Effector CD4-positive, alpha-beta T cell (primary cell): ENCODE data around the gene AKR1C4. TPM values are rescaled to one million over a fixed set of nuclear protein-coding genes. Genes with fewer than 3 reads are reported as not detected.
"Not testable (repeated sequence)": the region's sequence is repeated elsewhere in the genome, so short reads cannot be mapped to it uniquely, and the experiment has no call there.

Experiments used
- DNase-seq: peaks from one replicate; pipeline ENCODE4 v3.0.0-alpha.2; 2020
- total RNA-seq: gene quantifications from one replicate; lab custom pipeline; 2026; lab: John Stamatoyannopoulos, UW

The AKR1C4 gene
- total RNA-seq: not detected

DNA sequence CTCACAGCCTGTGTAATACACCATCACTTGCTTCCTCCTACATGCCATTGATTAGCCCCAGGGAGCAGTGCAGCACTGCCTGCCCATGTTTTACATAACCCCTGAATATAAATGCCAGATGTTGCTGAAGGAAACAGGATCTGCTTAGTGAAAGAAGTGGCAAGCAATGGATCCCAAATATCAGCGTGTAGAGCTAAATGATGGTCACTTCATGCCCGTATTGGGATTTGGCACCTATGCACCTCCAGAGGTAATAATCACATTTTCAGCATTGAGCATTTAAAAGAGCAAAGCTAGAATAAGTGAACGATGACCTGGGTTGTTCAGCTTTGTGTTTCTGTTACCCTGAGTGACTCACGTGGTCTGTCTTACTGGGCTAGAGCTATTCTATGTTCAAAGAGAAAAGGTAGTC lies at the start of gene AKR1C4:
AKR1C4 (plus strand) TSS at position 136 of the 412 bp plus-strand sequence; CDS start at position 167, 31 bp downstream.
- no peak for DNase-seq

DNA sequence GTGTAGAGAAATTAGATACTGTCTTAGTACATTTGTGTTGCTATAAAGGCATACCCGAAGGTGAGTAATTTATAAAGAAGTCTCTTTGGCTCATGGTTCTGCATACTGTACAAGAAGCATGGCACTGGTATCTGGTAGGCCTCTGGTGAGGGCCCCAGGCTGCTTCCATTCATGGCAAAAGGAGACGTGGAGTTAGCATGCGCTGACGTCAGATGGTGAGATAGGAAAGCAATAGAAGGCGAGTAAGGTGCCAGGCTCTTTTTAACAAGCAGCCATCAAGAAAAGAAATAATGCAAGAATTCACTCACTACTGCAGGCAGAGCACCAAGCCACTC lies 49.8 kb upstream of the AKR1C4 start:
- no peak for DNase-seq

DNA sequence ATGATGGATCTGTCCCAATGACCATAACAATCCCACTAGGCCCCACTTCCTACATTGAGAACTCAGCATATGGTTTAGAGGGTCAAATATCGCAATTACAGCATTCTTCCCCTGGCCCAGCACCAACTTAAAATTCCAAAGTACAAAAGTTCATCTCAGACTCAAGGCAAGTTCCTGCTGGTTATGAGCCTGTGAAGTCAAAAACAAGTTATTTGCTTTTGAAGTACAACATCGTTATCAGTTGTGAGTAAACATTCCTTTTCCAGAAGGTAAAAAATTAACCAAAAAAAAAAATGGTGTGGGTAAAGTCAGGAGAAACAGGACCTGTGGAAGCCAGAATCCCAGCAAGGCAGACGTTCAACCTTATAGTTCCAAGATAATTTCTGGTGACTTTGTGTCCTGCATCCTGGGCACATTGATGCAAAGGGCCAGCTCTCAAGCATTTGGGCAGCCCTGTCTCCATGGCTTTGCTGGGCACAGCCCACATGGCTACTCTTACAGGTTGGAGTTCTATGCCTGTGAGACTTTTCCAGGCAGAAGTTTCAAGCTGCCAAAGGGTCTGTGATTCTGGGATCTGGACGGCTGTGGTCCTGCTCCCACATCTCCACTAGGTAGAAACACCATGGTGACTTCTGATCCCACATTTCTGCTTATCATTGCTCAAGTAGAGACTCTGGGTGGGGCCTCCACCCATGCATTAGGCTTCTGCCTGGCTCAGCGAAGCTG lies 49.2 kb upstream of the AKR1C4 start:
- DNase-seq: no peak

DNA sequence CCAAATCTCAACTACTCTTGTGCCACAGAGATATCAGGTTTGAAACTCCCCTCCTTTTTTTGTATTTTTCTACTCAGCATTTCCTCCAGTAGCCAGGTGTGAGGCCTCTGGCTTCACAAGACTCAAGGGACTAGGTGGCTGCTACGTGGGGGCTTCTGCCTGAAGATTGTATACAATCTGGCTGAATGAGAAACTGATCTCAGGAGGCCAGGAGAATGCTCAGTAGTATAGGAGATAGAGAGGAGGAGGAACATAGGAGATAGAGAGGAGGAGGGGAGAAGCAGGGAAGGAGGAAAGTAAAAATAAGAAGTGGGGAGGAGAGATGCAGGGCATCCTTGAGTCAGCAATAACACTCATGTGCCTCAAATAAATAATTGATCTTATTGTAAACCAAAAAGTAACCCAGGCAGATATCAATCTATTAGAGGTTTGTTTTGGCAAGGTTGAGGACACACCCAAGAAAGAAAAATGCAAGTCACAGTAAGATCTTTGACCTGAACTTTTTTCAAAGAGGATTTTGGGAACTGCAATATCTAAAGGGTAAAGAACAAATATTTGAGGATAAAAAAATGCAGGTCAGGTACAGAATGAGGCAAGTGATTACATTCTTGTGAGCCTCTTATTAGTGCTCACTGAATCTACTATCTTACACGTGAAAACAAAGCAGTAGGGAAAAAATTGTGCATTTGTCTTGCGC lies 48.5 kb upstream of the AKR1C4 start:
- no peak for DNase-seq

DNA sequence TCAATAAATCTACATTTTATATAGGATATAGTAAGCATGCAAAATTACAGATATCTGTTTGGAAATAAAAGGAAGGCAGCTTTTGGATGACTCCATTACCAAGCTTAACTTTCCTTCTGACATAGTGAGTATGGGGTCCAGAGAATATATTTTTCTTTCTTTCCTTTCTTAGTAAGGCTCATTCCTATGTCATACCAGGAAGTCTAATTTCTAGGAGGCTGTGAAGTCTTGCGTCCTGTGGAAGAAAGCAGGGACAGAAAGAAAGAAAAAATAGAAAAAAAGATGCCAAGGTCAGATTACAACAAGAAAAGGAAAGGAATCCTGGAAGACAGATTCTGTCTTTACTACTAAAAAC lies 48.0 kb upstream of the AKR1C4 start:
- DNase-seq: no peak

DNA sequence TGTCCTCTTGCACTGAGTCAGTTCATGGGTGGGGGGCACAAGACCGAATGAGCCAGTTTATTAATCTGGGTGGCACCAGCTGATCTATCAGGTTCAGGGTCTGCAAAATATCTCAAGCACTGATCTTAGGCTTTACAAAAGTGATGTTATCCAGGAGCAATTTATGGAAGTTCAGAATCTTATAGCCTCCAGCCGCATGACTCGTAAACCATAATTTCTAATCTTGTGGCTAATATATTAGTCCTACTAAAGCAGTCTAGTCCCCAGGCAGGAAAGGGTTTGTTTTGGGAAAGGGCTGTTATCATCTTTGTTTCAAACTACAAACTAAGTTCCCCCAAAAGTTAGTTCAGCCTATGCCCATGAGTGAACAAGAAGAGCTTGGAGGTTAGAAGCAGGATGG lies 45.6 kb upstream of the AKR1C4 start:
- DNase-seq: no peak

DNA sequence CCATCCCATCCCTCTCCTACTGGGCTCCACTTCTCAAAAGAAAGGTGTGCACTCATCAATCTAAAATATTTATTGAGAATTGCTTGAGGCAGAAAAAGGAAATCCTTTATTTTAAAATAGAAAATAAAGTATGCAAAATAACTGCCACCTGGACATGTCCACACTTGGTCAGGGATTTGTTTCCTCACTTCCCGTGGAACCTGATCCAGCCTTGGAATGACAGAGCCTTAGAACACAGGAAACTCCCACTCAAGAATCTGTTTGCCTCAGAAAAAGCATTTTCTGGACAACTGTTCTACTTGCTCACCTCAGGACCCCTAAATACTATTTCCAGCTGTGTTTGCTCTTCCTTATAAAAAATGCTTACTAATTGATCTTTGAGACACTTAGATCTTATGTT lies 40.7 kb upstream of the AKR1C4 start:
- no peak for DNase-seq

DNA sequence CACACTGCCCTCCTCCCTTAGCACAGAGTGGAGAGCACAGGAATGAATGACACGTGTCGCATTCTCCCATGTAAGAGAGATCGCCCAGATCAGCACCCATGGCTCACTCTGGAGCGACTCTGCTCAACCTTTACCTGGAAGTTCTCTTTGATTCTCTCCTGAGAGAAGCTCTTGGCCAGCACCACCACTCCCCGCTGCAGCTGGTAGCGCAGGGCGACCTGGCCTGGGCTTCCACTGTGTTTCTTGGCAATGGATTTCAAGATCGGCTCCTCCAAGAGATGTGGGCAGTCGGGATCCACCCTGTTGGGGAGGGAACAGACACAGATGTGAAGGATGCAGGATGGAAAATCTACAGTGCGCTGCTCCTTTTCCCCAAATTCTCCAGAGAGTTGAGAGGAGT lies 39.1 kb upstream of the AKR1C4 start:
- no peak for DNase-seq

DNA sequence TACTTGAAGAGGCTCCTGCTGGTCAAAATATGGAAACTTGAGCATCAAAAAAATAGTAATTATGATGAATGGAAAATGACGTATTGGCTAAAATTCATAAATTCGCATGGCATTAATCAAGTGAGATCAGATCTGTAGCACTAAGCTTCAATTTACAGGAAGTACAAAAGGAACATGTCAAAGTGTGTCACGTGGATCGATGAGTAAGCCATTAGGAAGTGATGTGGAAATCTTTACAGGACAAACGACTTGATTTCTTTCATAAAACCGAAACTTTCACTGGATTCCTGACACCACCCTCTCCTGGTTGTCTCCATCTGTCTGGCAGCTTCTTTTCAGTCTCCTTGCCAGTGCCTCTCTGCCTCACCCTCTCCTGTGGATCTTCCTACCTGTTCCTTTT lies 37.5 kb upstream of the AKR1C4 start:
- DNase-seq: no peak

DNA sequence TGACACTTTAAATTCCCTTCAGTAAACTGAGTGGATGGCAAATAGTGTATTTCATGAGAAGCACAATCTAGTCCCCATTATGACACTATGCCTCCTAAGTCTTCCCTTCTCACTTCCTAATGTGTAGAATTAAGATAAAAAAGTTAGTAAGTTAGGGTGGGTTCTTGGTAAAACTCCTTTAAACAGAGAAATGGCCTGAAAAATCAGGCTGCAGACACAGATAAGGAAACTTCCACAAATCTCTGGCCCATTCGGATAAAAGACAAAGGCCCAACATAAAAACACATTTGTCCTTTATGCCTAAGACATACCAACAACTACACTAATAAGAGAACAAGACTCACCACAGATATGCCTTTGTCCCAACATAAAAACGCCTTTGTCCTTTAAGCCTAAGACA lies 33.1 kb upstream of the AKR1C4 start:
- DNase-seq: no peak

DNA sequence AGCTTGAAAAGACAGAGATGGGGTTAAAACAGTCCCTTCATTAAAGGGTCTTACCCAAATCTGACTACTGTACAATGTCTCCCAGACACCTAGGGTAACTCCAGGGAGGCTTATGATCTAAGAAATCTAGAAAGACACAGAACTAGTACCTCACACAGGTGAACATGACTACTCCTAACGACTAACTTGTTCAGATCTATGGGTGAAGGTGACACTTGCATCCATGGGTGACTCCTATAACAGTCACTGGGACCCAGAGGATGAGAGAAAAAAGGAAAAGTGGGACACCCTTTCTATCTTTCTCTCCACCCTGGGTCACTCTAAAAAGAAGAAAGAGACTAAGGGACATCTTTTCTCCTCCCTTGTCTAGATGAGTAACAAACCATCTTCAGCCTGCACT lies 30.9 kb upstream of the AKR1C4 start:
- no peak for DNase-seq

DNA sequence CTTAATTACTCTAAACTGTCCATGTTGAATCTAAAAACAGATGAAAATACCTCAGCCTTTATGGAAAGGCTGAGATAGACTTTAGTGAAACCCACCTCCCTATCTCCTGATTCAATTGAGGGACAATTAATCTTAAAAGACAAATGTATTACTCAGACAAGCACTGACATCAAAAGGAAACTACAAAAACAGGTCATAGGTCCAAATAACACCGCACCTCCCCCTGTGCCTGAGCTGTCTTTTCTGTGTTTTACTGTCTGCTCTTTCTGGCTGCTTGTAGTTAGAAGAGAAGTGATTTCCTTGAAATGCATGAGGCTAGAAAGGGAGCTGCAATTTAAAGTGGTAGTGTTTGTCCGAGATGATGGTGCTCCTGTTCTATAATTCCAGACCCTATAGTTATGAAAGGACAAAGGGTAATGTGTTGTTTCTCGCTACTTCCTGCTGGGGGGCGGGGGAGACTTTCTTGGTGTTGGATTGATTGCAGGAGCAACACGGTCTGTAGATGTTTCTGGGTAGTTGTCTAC lies 27.7 kb upstream of the AKR1C4 start:
- no peak for DNase-seq

DNA sequence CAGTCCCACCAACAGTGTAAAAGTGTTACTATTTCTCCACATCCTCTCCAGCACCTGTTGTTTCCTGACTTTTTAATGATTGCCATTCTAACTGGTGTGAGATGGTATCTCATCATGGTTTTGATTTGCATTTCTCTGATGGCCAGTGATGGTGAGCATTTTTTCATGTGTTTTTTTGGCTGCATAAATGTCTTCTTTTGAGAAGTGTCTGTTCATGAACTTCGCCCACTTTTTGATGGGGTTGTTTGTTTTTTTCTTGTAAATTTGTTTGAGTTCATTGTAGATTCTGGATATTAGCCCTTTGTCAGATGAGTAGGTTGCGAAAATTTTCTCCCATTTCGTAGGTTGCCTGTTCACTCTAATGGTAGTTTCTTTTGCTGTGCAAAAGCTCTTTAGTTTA lies 21.1 kb upstream of the AKR1C4 start:
- DNase-seq: not testable (repeated sequence)

DNA sequence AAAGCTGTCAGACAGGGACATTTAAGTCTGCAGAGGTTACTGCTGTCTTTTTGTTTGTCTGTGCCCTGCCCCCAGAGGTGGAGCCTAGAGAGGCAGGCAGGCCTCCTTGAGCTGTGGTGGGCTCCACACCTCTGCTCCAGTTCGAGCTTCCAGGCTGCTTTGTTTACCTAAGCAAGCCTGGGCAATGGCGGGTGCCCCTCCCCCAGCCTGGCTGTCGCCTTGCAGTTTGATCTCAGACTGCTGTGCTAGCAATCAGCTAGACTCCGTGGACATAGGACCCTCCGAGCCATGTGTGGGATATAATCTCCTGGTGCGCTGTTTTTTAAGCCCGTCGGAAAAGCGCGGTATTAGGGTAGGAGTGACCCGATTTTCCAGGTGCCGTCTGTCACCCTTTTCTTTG lies 16.1 kb upstream of the AKR1C4 start:
- DNase-seq: not testable (repeated sequence)

DNA sequence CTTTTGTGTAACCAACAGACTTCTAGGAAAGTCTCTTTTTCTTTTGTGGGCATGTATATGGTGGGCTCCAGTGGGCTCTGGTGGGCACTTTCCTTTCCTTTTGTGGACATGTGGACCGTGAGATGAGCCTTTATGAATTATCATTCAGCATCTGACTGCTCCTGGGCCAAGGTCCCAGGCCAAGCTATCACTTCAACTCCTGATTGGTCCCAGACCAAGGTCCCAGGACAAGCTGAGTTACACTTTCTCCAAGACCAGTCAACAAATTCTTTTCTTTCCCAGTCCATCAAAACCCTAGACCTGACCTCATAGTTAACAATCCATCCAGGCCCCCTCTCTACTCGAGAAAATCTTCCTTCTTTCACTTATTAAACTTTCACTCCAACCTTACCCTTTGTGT lies 12.7 kb upstream of the AKR1C4 start:
- DNase-seq: no peak

DNA sequence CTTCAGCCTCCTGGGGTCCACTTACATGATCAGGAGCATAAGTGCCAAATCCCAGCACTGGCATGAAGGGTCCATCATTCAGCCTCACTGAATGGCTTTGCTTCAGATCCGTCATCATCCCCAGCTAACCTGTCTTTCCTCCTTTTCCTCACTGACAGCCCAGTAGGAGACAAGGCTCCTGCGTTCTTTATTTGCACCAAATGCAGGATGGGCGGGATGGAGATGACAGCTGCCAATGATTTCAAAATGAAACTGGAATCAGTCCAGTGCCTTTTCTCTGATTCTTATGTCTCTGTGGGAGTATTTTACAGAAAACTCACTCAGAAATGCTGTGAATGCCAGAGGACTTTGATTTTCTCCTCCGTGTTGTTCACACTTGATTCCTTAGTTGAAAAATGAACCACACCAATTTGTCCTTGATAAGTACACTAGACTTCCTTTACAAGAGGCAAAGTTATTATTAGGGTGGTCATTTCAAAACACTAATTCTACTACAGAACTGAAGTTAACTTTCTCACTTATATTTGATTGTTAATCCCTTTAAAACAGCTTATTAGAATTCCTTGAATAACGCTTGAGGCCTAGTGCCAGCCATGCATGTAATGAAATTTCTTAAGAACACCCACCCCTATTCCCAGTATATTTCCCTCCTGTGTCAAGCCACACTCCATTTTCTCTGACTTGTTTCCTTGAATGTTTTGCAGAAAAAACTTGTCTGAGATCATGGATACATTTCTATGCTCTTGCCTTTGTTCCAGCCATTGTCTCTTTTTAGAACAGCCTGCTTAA lies 11.5 kb upstream of the AKR1C4 start, which contains the start of gene AKR1C8:
AKR1C8 (minus strand) TSS at position 164 of the 789 bp plus-strand sequence; CDS start at position 118, 46 bp downstream.
- no peak for DNase-seq

DNA sequence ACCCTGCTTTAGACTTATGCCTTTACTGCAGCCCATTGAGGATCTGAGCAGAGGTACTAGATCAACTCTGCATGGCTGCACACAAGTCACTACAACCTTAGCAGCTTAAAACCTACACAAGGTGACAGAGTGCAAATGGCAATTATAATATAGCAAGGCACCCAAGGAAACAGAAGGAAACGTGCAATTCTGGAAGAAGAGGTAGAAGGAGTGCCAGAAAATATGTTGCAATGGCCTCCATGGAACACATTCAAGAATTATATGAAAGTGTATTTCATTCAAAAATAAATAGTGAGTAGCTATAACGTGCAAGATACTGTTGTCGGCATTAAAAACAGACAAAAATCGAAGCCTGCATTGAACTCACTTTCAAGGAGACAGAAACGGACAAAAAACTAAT lies 8.8 kb upstream of the AKR1C4 start:
- DNase-seq: no peak

DNA sequence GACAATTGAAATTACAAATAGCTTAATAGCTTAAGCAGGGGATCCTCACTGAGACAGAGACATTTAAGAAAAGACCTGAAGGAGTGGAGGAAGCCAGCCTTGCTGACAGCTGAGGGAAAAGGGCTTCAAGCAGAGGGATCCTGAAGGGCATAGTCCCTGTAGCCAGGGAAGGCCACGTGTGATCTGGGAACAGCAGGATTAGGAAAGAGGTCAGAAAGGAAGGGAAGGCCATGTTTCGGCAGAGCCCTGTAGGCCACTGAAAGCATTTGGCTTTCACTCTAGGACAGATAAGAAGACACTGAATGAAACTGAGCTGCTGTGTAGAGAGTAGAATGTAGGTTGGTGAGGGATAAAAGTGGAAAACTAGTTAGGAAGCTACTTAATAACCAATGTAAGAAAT lies 8.3 kb upstream of the AKR1C4 start:
- no peak for DNase-seq

DNA sequence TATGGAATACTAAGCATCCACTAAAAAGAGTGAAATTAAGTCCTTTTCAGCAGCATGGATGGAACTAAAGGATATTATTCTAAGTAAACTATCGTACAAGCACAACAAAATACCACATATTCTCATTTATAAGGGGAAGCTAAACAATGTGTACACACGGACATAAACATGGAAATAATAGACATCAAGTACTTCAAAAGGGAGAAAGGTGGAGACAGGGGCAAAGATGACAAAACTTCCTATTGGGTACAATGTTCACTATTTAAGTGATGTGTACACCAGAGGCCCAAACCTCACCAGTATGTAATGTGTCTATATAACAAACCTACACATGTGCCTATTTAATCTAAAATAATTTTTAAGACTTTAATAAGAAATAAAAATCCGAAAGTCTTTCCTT lies 2.2 kb upstream of the AKR1C4 start:
- no peak for DNase-seq

DNA sequence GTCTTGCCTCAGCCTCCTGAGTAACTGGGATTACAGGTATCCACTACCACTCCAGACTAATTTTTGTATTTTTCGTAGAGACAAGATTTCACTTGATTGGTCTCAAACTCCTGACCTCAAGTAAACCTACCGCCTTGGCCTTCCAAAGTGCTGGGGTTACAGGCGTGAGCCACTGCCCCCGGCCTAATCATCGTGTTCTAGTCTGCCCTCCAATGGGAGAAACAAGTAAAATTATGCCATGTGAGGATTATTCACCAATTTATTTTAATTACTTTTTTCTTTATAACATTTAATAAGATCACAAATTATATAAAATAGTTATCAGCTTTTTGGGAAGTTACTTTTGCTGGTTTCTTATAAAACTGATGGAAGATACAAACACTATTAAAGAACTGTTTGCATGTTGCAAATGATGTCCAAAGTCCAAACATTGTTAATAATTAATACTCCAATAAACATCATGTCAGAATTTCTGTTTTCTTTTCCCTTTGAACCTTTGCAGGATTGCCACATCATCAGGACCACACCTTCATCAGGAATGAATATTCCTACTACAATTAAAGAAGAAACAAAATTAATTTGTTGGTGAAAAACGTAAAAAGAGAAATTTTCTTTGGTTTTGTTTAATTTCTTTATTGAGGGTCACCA lies 786 bp upstream of the AKR1C4 start:
- no peak for DNase-seq

DNA sequence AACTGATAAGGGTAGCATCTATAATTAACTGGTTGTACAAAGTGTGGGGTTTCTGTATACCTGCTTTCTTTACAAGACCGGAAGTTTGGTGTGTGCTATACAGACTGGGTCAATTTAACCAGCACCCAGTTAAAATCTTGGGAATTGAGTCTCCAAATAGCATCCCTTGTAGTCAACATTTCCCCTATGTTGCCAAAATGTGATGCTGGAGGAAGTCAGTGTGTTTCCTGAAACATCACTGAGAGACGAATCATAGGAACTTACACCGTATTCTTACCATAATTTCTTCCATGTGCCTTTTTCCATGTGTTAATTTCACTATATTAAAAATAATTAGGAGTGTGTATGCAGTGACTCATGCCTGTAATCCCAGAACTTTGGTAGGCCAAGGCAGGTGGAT lies 1.7 kb downstream of the AKR1C4 start:
- no peak for DNase-seq

DNA sequence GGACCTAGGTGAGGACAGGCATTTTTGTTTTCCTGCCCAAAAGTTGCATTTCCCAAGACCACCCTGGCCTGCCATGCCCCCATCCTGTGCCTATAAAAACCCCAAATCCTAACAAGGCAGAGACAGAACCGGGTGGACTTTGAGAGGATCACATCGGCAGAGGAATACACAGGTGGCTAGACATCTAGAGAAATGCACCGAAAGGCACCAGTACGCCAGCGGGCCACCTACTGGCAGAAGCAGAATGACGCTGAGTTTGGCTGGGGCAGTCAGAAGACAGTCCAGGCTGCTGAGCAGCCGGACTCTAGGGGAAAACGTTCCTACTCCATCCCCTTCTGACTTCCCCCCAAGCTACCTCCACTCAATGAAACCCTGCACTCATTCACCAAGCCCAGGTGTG lies 2.8 kb downstream of the AKR1C4 start:
- no peak for DNase-seq

DNA sequence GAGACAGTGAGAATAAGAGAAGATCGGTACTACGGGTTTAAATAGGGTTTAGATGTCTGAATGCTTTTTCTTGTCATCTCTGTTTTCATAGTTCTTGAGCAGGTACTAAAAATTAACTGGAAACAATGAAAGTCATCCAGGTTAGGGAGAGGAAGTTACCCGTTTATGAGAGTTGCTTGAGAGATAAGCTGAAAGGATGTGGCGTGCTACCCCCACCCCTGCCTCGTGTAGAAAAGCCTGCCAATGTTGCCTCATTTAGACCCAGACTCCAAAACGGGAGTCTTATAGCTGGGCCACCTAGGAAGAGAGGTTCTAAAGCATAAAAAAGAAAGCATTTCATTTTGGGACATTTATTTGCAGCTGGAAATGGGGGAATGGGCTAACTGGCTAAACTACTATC lies 10.2 kb downstream of the AKR1C4 start:
- no peak for DNase-seq
